Natural killer cell (primary cell): ENCODE results near the gene POLR3A. TPM values are rescaled to one million over a fixed set of nuclear protein-coding genes. Genes with fewer than 3 reads are reported as not detected.
"Not testable (repeated sequence)": the region's sequence is repeated elsewhere in the genome, so short reads cannot be mapped to it uniquely, and the experiment has no call there.

Source experiments
- ATAC-seq, 3 donors: fragments of 150-1000 bp in 2 of 3; fragments of 200-7000 bp in 1 of 3; cut with Tn5 transposase; 1 replicate in 1 of 3; 2 replicates in 2 of 3; pipeline ENCODE4 v1.10.0; 2021; ENCODE audit warnings: mild to moderate bottlenecking in 2 of 3, moderate library complexity in 2 of 3
- DNase-seq, 2 donors: peaks; one replicate each; pipeline versions ENCODE4 v3.0.0 to v3.0.0-alpha.2; 2013 to 2021; ENCODE audit warnings: mixed read lengths in 1 of 2
- H3K27ac ChIP-seq: one replicate; pipeline ENCODE4 v1.5.1; 2013; ENCODE audit warnings: mild to moderate bottlenecking, low read length
- H3K27me3 ChIP-seq: one replicate; pipeline ENCODE4 v1.6.1; 2013; ENCODE audit warnings: low read length; ENCODE audit not compliant: control insufficient read depth, insufficient read depth
- H3K36me3 ChIP-seq: one replicate; pipeline ENCODE4 v1.6.1; 2013; ENCODE audit warnings: low read length; ENCODE audit not compliant: control insufficient read depth, insufficient read depth
- H3K4me1 ChIP-seq: one replicate; pipeline ENCODE4 v1.6.1; 2013; ENCODE audit warnings: low read length; ENCODE audit not compliant: control insufficient read depth, insufficient read depth
- H3K4me3 ChIP-seq: one replicate; pipeline ENCODE4 v1.5.1; 2013; ENCODE audit warnings: low read length
- H3K9me3 ChIP-seq: one replicate; pipeline ENCODE4 v1.6.1; 2013; ENCODE audit warnings: low read length; ENCODE audit not compliant: control insufficient read depth, insufficient read depth
- H3K27ac Mint-ChIP-seq, 2 donors: one replicate each; pipeline ENCODE4 v1.8.0; 2022; ENCODE audit warnings: mild to moderate bottlenecking in 2 of 2, mixed read lengths in 2 of 2, moderate library complexity in 1 of 2
- H3K27me3 Mint-ChIP-seq, 2 donors: one replicate each; pipeline ENCODE4 v1.8.0; 2022; ENCODE audit warnings: low read depth in 2 of 2, mixed read lengths in 2 of 2
- H3K36me3 Mint-ChIP-seq: one replicate; pipeline ENCODE4 v1.8.0; 2022; ENCODE audit warnings: mixed read lengths
- H3K4me1 Mint-ChIP-seq, 2 donors: one replicate each; pipeline ENCODE4 v1.8.0; 2022; ENCODE audit warnings: mixed read lengths in 2 of 2
- H3K4me3 Mint-ChIP-seq: one replicate; pipeline ENCODE4 v1.8.0; 2022; ENCODE audit warnings: mild to moderate bottlenecking, moderate library complexity, mixed read lengths
- H3K9me3 Mint-ChIP-seq, 2 donors: one replicate each; pipeline ENCODE4 v1.8.0; 2022; ENCODE audit warnings: mixed read lengths in 2 of 2
- WGBS: methylation state at CpG from one replicate; pipeline ENCODE4 v1.1.7; 2013; ENCODE audit warnings: missing lambda C conversion rate; ENCODE audit not compliant: insufficient coverage; 5-methylcytosine and 5-hydroxymethylcytosine counted together
- intact Hi-C: fragments of 100-400 bp; cut with micrococcal nuclease; formaldehyde crosslinking; loops from one replicate; pipeline ENCODE4 v1.14.2; 2022
- total RNA-seq, 4 donors: library from RNA; stranded (reverse); fragments of 120-200 nt in 1 of 4; gene quantifications; one replicate each; pipeline versions ENCODE4 v1.2.3 to v1.2.4, GENCODE V29; 2013 to 2022
- TF ChIP-seq, protein P1 (sequence below): fragments of 200-600 bp; IDR thresholded peaks from one replicate; pipeline ENCODE4 v1.8.0; 2022; ENCODE audit warnings: antibody characterized with exemption

POLR3A gene
- total RNA-seq, 3 donors from 2014 or later (not counting 1 experiment from before 2014, with no cell fraction given), result 15.6 to 21.0 (median 17.9) TPM

DNA sequence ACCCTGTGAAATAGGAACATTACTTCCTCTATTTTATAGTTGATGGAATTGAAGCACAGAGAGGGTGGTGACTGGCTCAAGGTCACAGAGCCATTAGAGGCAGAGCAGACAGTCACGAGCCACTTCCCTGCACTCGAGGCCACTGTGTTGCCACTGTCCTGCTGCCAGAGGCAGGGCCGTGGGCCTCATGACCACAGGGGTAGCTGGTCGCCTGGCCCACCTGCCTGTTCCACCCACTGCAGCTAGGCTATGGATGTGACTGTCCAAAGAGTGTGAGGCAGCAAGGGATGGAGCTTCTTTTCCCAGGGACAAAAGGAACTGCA lies 42.5 kb upstream of the POLR3A start:
- no peaks in the 10 kb centered on the region for H3K36me3 ChIP-seq
- whole genome bisulfite sequencing, result 87% methylated on average over 4 of the region's 4 CpGs
- Mint-ChIP-seq H3K4me1 (no peaks in the 10 kb centered on the region), H3K27me3 (no peaks in the 10 kb centered on the region), H3K4me3 (no peak overlapping the region), H3K9me3 (peaks cover 0 to 2% of the 10 kb centered on the region in 2 donors), H3K27ac (no peak overlapping the region), H3K36me3 (no peaks in the 10 kb centered on the region)
- H3K4me1 ChIP-seq, result no peaks in the 10 kb centered on the region
- H3K4me3 ChIP-seq, result no peak overlapping the region
- TF ChIP-seq, protein P1, sequence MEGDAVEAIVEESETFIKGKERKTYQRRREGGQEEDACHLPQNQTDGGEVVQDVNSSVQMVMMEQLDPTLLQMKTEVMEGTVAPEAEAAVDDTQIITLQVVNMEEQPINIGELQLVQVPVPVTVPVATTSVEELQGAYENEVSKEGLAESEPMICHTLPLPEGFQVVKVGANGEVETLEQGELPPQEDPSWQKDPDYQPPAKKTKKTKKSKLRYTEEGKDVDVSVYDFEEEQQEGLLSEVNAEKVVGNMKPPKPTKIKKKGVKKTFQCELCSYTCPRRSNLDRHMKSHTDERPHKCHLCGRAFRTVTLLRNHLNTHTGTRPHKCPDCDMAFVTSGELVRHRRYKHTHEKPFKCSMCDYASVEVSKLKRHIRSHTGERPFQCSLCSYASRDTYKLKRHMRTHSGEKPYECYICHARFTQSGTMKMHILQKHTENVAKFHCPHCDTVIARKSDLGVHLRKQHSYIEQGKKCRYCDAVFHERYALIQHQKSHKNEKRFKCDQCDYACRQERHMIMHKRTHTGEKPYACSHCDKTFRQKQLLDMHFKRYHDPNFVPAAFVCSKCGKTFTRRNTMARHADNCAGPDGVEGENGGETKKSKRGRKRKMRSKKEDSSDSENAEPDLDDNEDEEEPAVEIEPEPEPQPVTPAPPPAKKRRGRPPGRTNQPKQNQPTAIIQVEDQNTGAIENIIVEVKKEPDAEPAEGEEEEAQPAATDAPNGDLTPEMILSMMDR, result no peak
- no peaks in the 10 kb centered on the region for H3K27me3 ChIP-seq
- no peaks in the 10 kb centered on the region for H3K9me3 ChIP-seq
- intact Hi-C loops, result no loop called here
- no peak for DNase-seq
- no peak for ATAC-seq
- no peak overlapping the region for H3K27ac ChIP-seq

DNA sequence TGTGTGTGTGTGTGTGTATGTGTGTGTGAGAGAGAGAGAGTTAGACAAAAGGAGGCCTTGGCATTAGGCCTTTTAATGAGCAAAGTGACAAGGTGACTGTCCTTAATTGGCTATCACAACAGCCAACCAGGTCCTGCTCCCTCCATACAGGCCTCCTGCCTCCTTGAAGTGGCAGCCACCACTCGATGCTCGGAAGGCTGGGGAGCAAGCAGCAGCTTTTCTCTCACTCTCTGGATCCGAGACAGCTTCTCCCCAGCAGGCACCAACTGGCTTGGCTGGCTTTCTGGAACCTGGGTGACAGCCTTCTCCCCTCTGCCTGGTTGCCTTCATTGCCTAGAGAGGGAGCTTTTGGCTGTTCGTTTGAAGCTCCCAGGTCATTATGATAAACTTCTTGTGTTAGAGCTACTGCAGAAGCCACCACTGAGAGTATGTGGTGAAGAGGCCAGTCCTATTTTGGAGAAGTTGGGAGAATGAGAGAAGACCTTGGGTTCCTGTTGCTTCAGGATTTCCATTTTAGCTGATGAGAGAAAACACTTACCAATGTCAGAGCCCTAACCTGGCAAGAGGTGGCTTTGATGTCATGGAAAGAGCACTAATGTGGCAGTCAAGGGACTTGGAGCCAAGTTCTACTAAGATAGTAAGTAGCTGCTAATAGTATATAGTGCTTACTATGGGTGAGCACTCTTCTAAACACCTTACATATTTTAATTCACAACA lies 42.0 kb upstream of the POLR3A start:
- no peaks in the 10 kb centered on the region for H3K4me1 ChIP-seq
- H3K27ac ChIP-seq, result no peak overlapping the region
- H3K27me3 ChIP-seq, result no peaks in the 10 kb centered on the region
- intact Hi-C loops, result no loop called here
- H3K4me3 Mint-ChIP-seq, result no peak overlapping the region
- H3K36me3 Mint-ChIP-seq, result no peaks in the 10 kb centered on the region
- no peaks in the 10 kb centered on the region for H3K4me1 Mint-ChIP-seq
- DNase-seq, result no peak
- H3K9me3 Mint-ChIP-seq, result peaks cover 0 to 2% of the 10 kb centered on the region in 2 donors
- no peak overlapping the region for H3K27ac Mint-ChIP-seq
- no peaks in the 10 kb centered on the region for H3K36me3 ChIP-seq
- 83% methylated on average over 4 of the region's 4 CpGs for WGBS
- H3K9me3 ChIP-seq, result no peaks in the 10 kb centered on the region
- no peak for ATAC-seq
- H3K27me3 Mint-ChIP-seq, result no peaks in the 10 kb centered on the region
- no peak overlapping the region for H3K4me3 ChIP-seq
- TF ChIP-seq, protein P1, result no peak

DNA sequence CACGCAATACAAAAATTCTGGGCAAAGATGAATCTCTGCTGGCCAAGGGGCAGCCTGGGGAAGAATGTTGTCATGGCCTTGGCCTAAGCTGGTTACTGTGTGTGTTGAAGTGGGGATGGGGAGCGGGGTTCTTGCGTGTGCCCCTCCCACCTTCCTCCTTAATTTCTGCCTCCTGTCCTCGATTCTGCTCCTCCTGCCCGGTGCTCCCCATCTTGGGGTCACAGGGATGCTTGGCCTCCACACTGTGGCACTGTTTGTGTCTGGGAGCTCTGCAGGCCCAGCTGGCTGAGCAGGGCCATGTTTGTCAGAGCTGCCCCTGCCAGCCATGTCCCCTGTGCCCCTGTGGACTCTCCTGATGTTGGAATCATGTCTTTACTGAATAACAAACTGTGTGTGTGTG lies 41.4 kb upstream of the POLR3A start:
- H3K9me3 Mint-ChIP-seq, result peaks cover 0 to 2% of the 10 kb centered on the region in 2 donors
- H3K4me1 ChIP-seq, result peaks cover 6% of the 10 kb centered on the region
- no peaks in the 10 kb centered on the region for H3K27me3 Mint-ChIP-seq
- 93% methylated on average over 5 of the region's 5 CpGs for WGBS
- no peaks in the 10 kb centered on the region for H3K36me3 Mint-ChIP-seq
- no peak overlapping the region for H3K4me3 ChIP-seq
- DNase-seq (no peak), ATAC-seq (no peak)
- H3K27me3 ChIP-seq, result no peaks in the 10 kb centered on the region
- peaks cover 2% of the 10 kb centered on the region in 2 donors for H3K4me1 Mint-ChIP-seq
- intact Hi-C loops, result no loop called here
- no peaks in the 10 kb centered on the region for H3K9me3 ChIP-seq
- TF ChIP-seq, protein P1, result no peak
- no peak overlapping the region for H3K27ac ChIP-seq
- no peaks in the 10 kb centered on the region for H3K36me3 ChIP-seq
- H3K27ac Mint-ChIP-seq, result no peak overlapping the region
- no peak overlapping the region for H3K4me3 Mint-ChIP-seq

DNA sequence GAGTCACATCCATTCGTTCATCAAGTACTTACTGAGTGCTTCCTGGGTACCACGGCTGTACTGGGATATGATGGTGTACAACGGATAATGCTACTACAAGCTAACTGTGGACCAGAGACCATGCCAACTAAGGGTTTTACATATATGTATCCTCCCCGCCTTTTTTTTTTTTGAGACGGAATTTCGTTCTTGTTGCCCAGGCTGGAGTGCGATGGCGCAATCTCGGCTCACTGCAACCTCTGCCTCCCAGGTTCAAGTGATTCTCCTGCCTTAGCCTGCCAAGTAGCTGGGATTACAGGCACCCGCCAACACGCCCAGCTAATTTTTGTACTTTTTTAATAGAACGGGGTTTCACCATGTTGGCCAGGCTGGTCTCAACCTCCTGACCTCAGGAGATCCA lies 40.7 kb upstream of the POLR3A start:
- ATAC-seq, intact Hi-C loops, H3K36me3 Mint-ChIP-seq, H3K9me3 Mint-ChIP-seq, H3K4me1 Mint-ChIP-seq, DNase-seq, H3K27ac Mint-ChIP-seq, H3K4me3 ChIP-seq, H3K4me3 Mint-ChIP-seq, H3K27ac ChIP-seq, H3K27me3 Mint-ChIP-seq, H3K27me3 ChIP-seq, H3K4me1 ChIP-seq, H3K36me3 ChIP-seq, H3K9me3 ChIP-seq: not testable (repeated sequence)
- 94% methylated on average over 12 of the region's 12 CpGs for WGBS
